Endothelial cell of umbilical vein (primary cell): ENCODE data around the gene SMS. TPM values are rescaled to one million over a fixed set of nuclear protein-coding genes. Genes with fewer than 3 reads are reported as not detected.

Experiments used
- BruUV-seq: library from RNA; stranded (reverse); fragments of 400-500 nt; replicated peaks from 2 replicates; lab custom pipeline; 2021; lab: Mats Ljungman, UMichigan
- CTCF ChIA-PET: fragments of 300-600, 350-600 bp; sonication (Branson Sonifier 250); formaldehyde crosslinking; loops from one replicate; lab custom pipeline; 2021; ENCODE audit warnings: antibody characterized with exemption, inconsistent platforms; lab: Charles Lee
- POLR2A ChIA-PET: fragments of 300-600, 350-600 bp; sonication (Branson Sonifier 250); formaldehyde crosslinking; loops from one replicate; lab custom pipeline; 2021; ENCODE audit warnings: antibody characterized with exemption, inconsistent platforms; lab: Charles Lee
- DNase-seq: peaks from one replicate; pipeline ENCODE4 v3.0.0-alpha.2; 2011; ENCODE audit warnings: low read depth, low spot score
- FAIRE-seq: peaks from 2 replicates; lab custom pipeline; 2011; peaks lifted over from hg19 to GRCh38; lab: Jason Lieb, UNC
- H2AFZ ChIP-seq: 2 replicates; pipeline ENCODE4 v1.6.0; 2012; ENCODE audit warnings: low read depth, low read length, control low read depth, inconsistent platforms
- H3K27ac ChIP-seq: 2 replicates; pipeline ENCODE4 v1.5.1; 2011; ENCODE audit warnings: low read depth, mild to moderate bottlenecking, control low read depth, low read length, moderate library complexity; ENCODE audit not compliant: insufficient read depth
- H3K27me3 ChIP-seq, 2 experiments: 2 replicates each; pipeline versions ENCODE4 v1.6.0 to v1.6.1; 2011; ENCODE audit warnings: low read length in 2 of 2, mixed read lengths in 1 of 2; ENCODE audit not compliant: control insufficient read depth in 2 of 2, insufficient read depth in 2 of 2
- H3K36me3 ChIP-seq, 2 experiments: 2 replicates in 1 of 2; 3 replicates in 1 of 2; pipeline ENCODE4 v1.5.1; 2011; ENCODE audit warnings: low read length in 2 of 2, mild to moderate bottlenecking in 1 of 2, moderate library complexity in 1 of 2; ENCODE audit not compliant: control insufficient read depth in 2 of 2, insufficient read depth in 2 of 2; ENCODE audit errors: extremely low read depth in 1 of 2
- H3K4me1 ChIP-seq: 3 replicates; pipeline ENCODE4 v1.5.1; 2011; ENCODE audit warnings: mild to moderate bottlenecking, low read length; ENCODE audit not compliant: control insufficient read depth, insufficient read depth; ENCODE audit errors: extremely low read depth
- H3K4me2 ChIP-seq: 2 replicates; pipeline ENCODE4 v1.6.1; 2011; ENCODE audit warnings: low read length, control low read depth, mixed read lengths; ENCODE audit not compliant: insufficient read depth
- H3K4me3 ChIP-seq, 3 experiments: fragments of 200-600 bp in 1 of 3; sonication (generic), shearing (Covaris generic) in 1 of 3; replicated peaks in 1 of 3; 2 replicates each; pipeline ENCODE4 v1.5.1; 2011 to 2016; ENCODE audit warnings: control low read depth in 3 of 3, low read length in 3 of 3, mild to moderate bottlenecking in 2 of 3, inconsistent platforms in 1 of 3, low read depth in 1 of 3, moderate library complexity in 1 of 3; ENCODE audit not compliant: insufficient read depth in 1 of 3
- H3K79me2 ChIP-seq: 2 replicates; pipeline ENCODE4 v1.6.0; 2012; ENCODE audit warnings: low read length, inconsistent platforms; ENCODE audit not compliant: control insufficient read depth, insufficient read depth
- H3K9ac ChIP-seq: replicated peaks from 2 replicates; pipeline ENCODE3; 2011; ENCODE audit warnings: low read length, control low read depth; ENCODE audit not compliant: insufficient read depth; ENCODE audit errors: extremely low read depth
- H3K9me1 ChIP-seq: replicated peaks from 3 replicates; pipeline ENCODE4 v1.6.0; 2011; ENCODE audit warnings: mild to moderate bottlenecking, low read length; ENCODE audit not compliant: control insufficient read depth, insufficient read depth; ENCODE audit errors: extremely low read depth
- H3K9me3 ChIP-seq: replicated peaks from 2 replicates; pipeline ENCODE4 v1.5.1; 2012; ENCODE audit warnings: low read length, inconsistent platforms; ENCODE audit not compliant: control insufficient read depth, insufficient read depth
- H4K20me1 ChIP-seq: replicated peaks from 2 replicates; pipeline ENCODE3; 2011; ENCODE audit warnings: mild to moderate bottlenecking, low read length; ENCODE audit not compliant: control insufficient read depth, insufficient read depth; ENCODE audit errors: extremely low read depth
- CTCF ChIP-seq, 2 donors: IDR thresholded peaks; 1 replicate in 1 of 2; 2 replicates in 1 of 2; pipeline ENCODE4 v1.5.1; 2011; ENCODE audit warnings: low read length in 2 of 2, mild to moderate bottlenecking in 2 of 2, moderate library complexity in 2 of 2, control low read depth in 1 of 2, inconsistent platforms in 1 of 2, low read depth in 1 of 2; ENCODE audit not compliant: insufficient read depth in 1 of 2; ENCODE audit errors: extremely low read depth in 1 of 2
- EZH2 ChIP-seq: IDR thresholded peaks from 2 replicates; pipeline ENCODE4 v1.6.1; 2012; ENCODE audit warnings: borderline replicate concordance, low read depth, mild to moderate bottlenecking, moderate library complexity, low read length, inconsistent platforms; ENCODE audit not compliant: severe bottlenecking
- FOS ChIP-seq: IDR thresholded peaks from 2 replicates; pipeline ENCODE4 v1.6.1; 2011; ENCODE audit warnings: mild to moderate bottlenecking, low read length, moderate library complexity, borderline replicate concordance; ENCODE audit not compliant: insufficient read depth
- GATA2 ChIP-seq: IDR thresholded peaks from 2 replicates; pipeline ENCODE4 v1.7.0; 2011; ENCODE audit warnings: low read depth, mild to moderate bottlenecking, moderate library complexity, mixed read lengths, low read length; ENCODE audit not compliant: insufficient read length, insufficient read depth
- JUN ChIP-seq: IDR thresholded peaks from 2 replicates; pipeline ENCODE4 v1.6.1; 2011; ENCODE audit warnings: borderline replicate concordance, low read depth; ENCODE audit not compliant: insufficient read length, insufficient read depth
- MAX ChIP-seq: IDR thresholded peaks from 2 replicates; pipeline ENCODE4 v1.6.1; 2011; ENCODE audit not compliant: insufficient read depth, insufficient read length
- MYC ChIP-seq: IDR thresholded peaks from one replicate; pipeline ENCODE4 v1.6.1; 2011; ENCODE audit warnings: mild to moderate bottlenecking, low read depth, low read length
- POLR2A ChIP-seq: IDR thresholded peaks from 2 replicates; pipeline ENCODE4 v1.6.1; 2012; ENCODE audit warnings: low read depth, mild to moderate bottlenecking, control low read depth, low read length
- POLR2AphosphoS5 ChIP-seq: IDR thresholded peaks from 2 replicates; pipeline ENCODE4 v1.6.1; 2012; ENCODE audit warnings: low read depth, mild to moderate bottlenecking, control low read depth, low read length, moderate library complexity; ENCODE audit not compliant: insufficient read depth
- dilution Hi-C: fragments of 300-500 bp; cut with MboI; formaldehyde crosslinking; loops from one replicate; pipeline ENCODE4 v1.15.0; 2019; ENCODE audit warnings: low sequenced_read_pairs; ENCODE audit not compliant: extremely low pct_ligation_motif_present
- intact Hi-C: fragments of 100-400 bp; cut with micrococcal nuclease; formaldehyde crosslinking; loops from one replicate; pipeline ENCODE4 v1.10.0; 2022
- polyA plus RNA-seq, 4 experiments: library from polyadenylated mRNA; depleted of rRNA in 3 of 4; stranded (reverse) in 3 of 4; unstranded in 1 of 4; fragments of >200 nt; gene quantifications; 2 replicates each; pipeline versions ENCODE4 v1.2.1 to v1.2.3, GENCODE V29; 2011 to 2012; ENCODE audit warnings: missing spikeins in 1 of 4
- total RNA-seq: library from RNA; stranded (reverse); gene quantifications from 2 replicates; pipeline ENCODE4 v1.2.3, GENCODE V29; 2021

SMS gene
- total and polyA plus RNA-seq, 2 donors (not counting 3 experiments of a cell fraction or from before 2014, with no cell fraction given): 57.1 to 173 TPM

- FAIRE-seq (no peak), DNase-seq (no peak)
- Histone ChIP-seq H2AFZ (no peak overlapping the region), H3K9me3 (no peaks in the 10 kb centered on the region), H3K9me1 (no peaks in the 10 kb centered on the region), H3K9ac (no peak overlapping the region), H3K27me3 (no peaks in the 10 kb centered on the region), H3K4me2 (no peak overlapping the region), H3K4me1 (no peaks in the 10 kb centered on the region), H3K27ac (no peak overlapping the region), H4K20me1 (no peaks in the 10 kb centered on the region), H3K79me2 (no peaks in the 10 kb centered on the region), H3K36me3 (no peaks in the 10 kb centered on the region), H3K4me3 (no peak overlapping the region)
- POLR2A ChIA-PET: no interaction called here
- intact Hi-C loops (no loop called here), dilution Hi-C loops (no loop called here)
- no TSS peak for BruUV-seq
- TF ChIP-seq POLR2AphosphoS5 (no peak), JUN (no peak), EZH2 (no peak), POLR2A (no peak), FOS (no peak), GATA2 (no peak), MYC (no peak), MAX (no peak), CTCF (IDR thresholded peaks at IDR 0.05; ENCODE audit: extremely low read depth in 1 of 2, insufficient read depth in 1 of 2, low read depth in 1 of 2, low read length in 2 of 2) (no peak)
- CTCF ChIA-PET: no interaction called here
Measured at GRCh38 chrX:22021751-22022324, 81.3 kb downstream of the SMS start.
